Erythroblast (primary cell): ENCODE results near the gene CYB5R2.

ENCODE experiments used
- GATA1 ChIP-seq: IDR thresholded peaks from 2 replicates; pipeline ENCODE4 v1.6.1; 2011; ENCODE audit warnings: low read depth, mild to moderate bottlenecking, control low read depth, low read length, moderate library complexity
- POLR2A ChIP-seq: IDR thresholded peaks from 2 replicates; pipeline ENCODE4 v1.6.1; 2011; ENCODE audit warnings: mild to moderate bottlenecking, low read length

DNA sequence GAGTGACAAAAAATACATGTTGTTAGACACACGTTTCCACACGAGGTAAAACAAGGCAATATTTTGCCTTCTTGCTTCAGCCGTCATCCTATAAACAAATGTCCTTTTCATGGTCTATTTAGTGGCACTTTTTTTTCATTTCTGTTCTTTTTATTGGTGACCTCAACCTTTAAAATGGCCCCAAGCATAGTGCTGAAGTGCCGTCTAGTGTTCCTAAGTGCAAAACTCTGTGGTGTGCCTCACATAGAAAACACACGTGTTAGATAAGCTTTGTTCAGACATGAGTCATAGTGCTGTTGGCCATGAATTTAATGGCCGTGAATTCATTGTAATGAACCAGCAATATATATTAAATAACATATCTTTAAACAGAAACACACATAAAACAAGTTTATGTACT, 17.3 kb upstream of the CYB5R2 start:
- TF ChIP-seq POLR2A (no peak), GATA1 (no peak)
